ENCODE data around the gene EXOC3L1.

- no peak for TF ChIP-seq GATA3 (IDR thresholded peaks at IDR 0.05; ENCODE audit: low read depth, low read length)
- no peak for TF ChIP-seq GATA2 (IDR thresholded peaks at IDR 0.05; ENCODE audit: low read depth, low read length)
Observed at GRCh38 chr16:67207249-67208091, 17.5 kb upstream of the EXOC3L1 start.
